ENCODE data around the gene AANAT. TPM values are rescaled to one million over a fixed set of nuclear protein-coding genes. Genes with fewer than 3 reads are reported as not detected.

AANAT gene
- total and polyA plus RNA-seq, 2 donors (not counting 3 experiments of a cell fraction or from before 2014, with no cell fraction given): not detected

GRCh38 chr17:76495663-76496400, 28.4 kb downstream of the AANAT start:
- no peaks in the 10 kb centered on the region for H3K27me3 ChIP-seq (ENCODE audit: control insufficient read depth in 2 of 2, insufficient read depth in 2 of 2, low read length in 2 of 2)
- no peak overlapping the region for H3K4me2 ChIP-seq (ENCODE audit: insufficient read depth, low read length)
- no TSS peak for BruUV-seq (replicated peaks)
- H2AFZ ChIP-seq (ENCODE audit: low read depth, low read length): no peak overlapping the region
- intact Hi-C loops (cut with micrococcal nuclease) (no loop called here), dilution Hi-C loops (cut with MboI; ENCODE audit: extremely low pct_ligation_motif_present, low sequenced_read_pairs) (no loop called here)
- DNase-seq (ENCODE audit: low read depth, low spot score) (no peak), FAIRE-seq (no peak)
- ChIA-PET POLR2A (no interaction called here), CTCF (no interaction called here)
- no peak overlapping the region for H3K4me3 ChIP-seq (replicated peaks in 1 of 3; ENCODE audit: insufficient read depth in 1 of 3, low read depth in 1 of 3, low read length in 3 of 3)
- peaks cover 53% of the 10 kb centered on the region for H3K4me1 ChIP-seq (ENCODE audit: control insufficient read depth, extremely low read depth, insufficient read depth, low read length)
- H3K36me3 ChIP-seq (ENCODE audit: control insufficient read depth in 2 of 2, extremely low read depth in 1 of 2, insufficient read depth in 2 of 2, low read length in 2 of 2): no peaks in the 10 kb centered on the region
- H3K9me3 ChIP-seq (replicated peaks; ENCODE audit: control insufficient read depth, insufficient read depth, low read length): no peaks in the 10 kb centered on the region
- no peak overlapping the region for H3K27ac ChIP-seq (ENCODE audit: insufficient read depth, low read depth, low read length)
- no peaks in the 10 kb centered on the region for H4K20me1 ChIP-seq (replicated peaks; ENCODE audit: control insufficient read depth, extremely low read depth, insufficient read depth, low read length)
- TF ChIP-seq GATA2 (IDR thresholded peaks at IDR 0.05; ENCODE audit: insufficient read depth, insufficient read length, low read depth, low read length): no peak
- TF ChIP-seq FOS (IDR thresholded peaks at IDR 0.05; ENCODE audit: borderline replicate concordance, insufficient read depth, low read length): no peak
- TF ChIP-seq POLR2A (IDR thresholded peaks at IDR 0.05; ENCODE audit: low read depth, low read length): no peak
- no peak for TF ChIP-seq EZH2 (IDR thresholded peaks at IDR 0.05; ENCODE audit: borderline replicate concordance, low read depth, low read length, severe bottlenecking)
- TF ChIP-seq CTCF (IDR thresholded peaks at IDR 0.05; ENCODE audit: extremely low read depth in 1 of 2, insufficient read depth in 1 of 2, low read depth in 1 of 2, low read length in 2 of 2): no peak
- TF ChIP-seq MAX (IDR thresholded peaks at IDR 0.05; ENCODE audit: insufficient read depth, insufficient read length): no peak
- no peak for TF ChIP-seq POLR2AphosphoS5 (IDR thresholded peaks at IDR 0.05; ENCODE audit: insufficient read depth, low read depth, low read length)
- no peak for TF ChIP-seq MYC (IDR thresholded peaks at IDR 0.05; ENCODE audit: low read depth, low read length)
- no peak for TF ChIP-seq JUN (IDR thresholded peaks at IDR 0.05; ENCODE audit: borderline replicate concordance, insufficient read depth, insufficient read length, low read depth)
- H3K9me1 ChIP-seq (replicated peaks; ENCODE audit: control insufficient read depth, extremely low read depth, insufficient read depth, low read length): no peaks in the 10 kb centered on the region
- H3K9ac ChIP-seq (replicated peaks; ENCODE audit: extremely low read depth, insufficient read depth, low read length): no peak overlapping the region
- H3K79me2 ChIP-seq (ENCODE audit: control insufficient read depth, insufficient read depth, low read length): peaks cover 19% of the 10 kb centered on the region

All from endothelial cell of umbilical vein (primary cell).